GM12892 (cell line): ENCODE measurements around the gene ATP11B.

Experiments
- POLR2A ChIP-seq: IDR thresholded peaks from 2 replicates; pipeline ENCODE4 v1.6.1; 2011; ENCODE audit warnings: low read depth, low read length, control low read depth
- TAF1 ChIP-seq: IDR thresholded peaks from 2 replicates; pipeline ENCODE4 v1.6.1; 2011; ENCODE audit warnings: low read depth, mild to moderate bottlenecking, control low read depth, low read length, borderline replicate concordance

DNA sequence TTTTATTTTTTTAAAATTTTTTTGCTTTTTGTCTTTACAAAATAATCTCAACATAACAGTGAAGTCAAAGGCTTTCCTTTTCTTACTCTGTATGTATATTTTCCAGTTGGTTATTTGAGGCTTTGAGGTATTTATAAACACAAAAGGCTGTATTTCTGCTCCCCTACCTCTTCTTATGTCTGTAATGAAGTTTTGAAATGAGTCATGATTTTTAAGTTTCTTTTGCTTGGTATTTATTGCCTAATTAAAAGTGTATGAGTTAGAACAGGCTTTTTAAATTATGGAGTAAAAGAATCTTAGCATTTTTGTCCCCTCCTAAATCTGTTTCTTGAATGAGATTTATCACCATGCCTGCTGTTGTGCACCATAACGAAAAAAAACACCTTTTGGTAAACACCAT lies 121.0 kb downstream of the ATP11B start:
- TF ChIP-seq POLR2A, result no peak
- no peak for TF ChIP-seq TAF1
